MG63 (cell line): ENCODE measurements around the gene SMIM26. TPM values are rescaled to one million over a fixed set of nuclear protein-coding genes. Genes with fewer than 3 reads are reported as not detected.

Experiments
- DNase-seq: peaks from one replicate; pipeline ENCODE4 v3.0.0-alpha.2; 2020
- H3K27me3 ChIP-seq: fragments of 250-450 bp; sonication (Bioruptor Pico); 2 replicates; pipeline ENCODE4 v1.5.1; 2020; ENCODE audit warnings: mild to moderate bottlenecking, moderate library complexity
- H3K36me3 ChIP-seq: fragments of 250-450 bp; sonication (Bioruptor Pico); 2 replicates; pipeline ENCODE4 v1.5.1; 2020; ENCODE audit warnings: mild to moderate bottlenecking, moderate library complexity
- H3K4me3 ChIP-seq: fragments of 250-450 bp; sonication (Bioruptor Pico); 2 replicates; pipeline ENCODE4 v1.5.1; 2020; ENCODE audit warnings: mild to moderate bottlenecking, moderate library complexity
- H3K9me3 ChIP-seq: fragments of 250-450 bp; sonication (Bioruptor Pico); 2 replicates; pipeline ENCODE4 v1.5.1; 2020; ENCODE audit warnings: mild to moderate bottlenecking, moderate library complexity
- total RNA-seq: library from RNA; depleted of rRNA; stranded (reverse); fragments of >200 nt; shearing (Covaris generic); gene quantifications from 2 replicates; pipeline ENCODE4 v1.2.3, GENCODE V29; 2014; ENCODE audit warnings: low replicate concordance

Gene SMIM26
- total RNA-seq, 1 experiment from 2014 or later, result 32.8 TPM

DNA sequence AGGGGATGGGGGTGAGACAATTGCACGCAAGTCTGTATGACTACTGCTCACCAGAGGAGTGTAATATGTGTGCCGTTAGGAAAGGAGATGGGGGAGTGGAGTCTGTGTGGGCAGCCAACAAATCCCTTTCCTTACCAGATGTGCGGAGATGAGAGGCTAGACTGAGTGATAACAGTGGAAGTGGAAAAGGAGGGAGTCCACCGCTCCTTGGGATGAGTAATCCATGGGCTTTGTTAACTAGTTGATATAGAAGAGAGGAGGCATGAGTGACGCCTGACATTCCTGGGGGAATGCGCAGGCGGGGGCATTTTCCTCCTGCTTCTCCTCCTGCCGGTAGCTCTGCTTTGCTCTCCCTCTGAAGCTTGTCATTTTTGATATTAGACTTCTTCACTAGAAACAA is 13.5 kb upstream of the SMIM26 start:
- DNase-seq, result no peak
- Histone ChIP-seq H3K36me3 (peaks cover 10% of the 10 kb centered on the region; the same call in 1 of the 2 replicates), H3K27me3 (no peaks in the 10 kb centered on the region), H3K4me3 (no peak overlapping the region), H3K9me3 (no peaks in the 10 kb centered on the region)

DNA sequence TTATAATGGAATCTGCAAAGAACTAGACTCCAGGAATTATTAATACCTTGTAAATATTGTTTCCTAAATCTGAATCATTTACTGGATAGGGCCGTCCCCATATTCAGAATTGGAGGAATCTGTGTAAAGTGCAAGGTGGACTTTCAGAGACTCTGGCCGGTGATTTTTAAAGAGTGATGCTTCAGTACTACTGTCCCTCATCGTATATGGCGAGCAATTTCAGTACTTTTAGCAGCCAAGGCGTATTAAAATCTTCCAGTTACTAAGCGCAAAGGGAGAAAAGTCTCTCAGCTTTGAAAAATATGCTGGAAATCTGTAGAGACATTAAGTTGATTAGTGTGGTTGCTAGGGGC is 483 bp downstream of the SMIM26 start:
- H3K36me3 ChIP-seq, result no peaks in the 10 kb centered on the region
- H3K9me3 ChIP-seq, result no peaks in the 10 kb centered on the region
- no peak for DNase-seq
- peak overlapping the region; percentile 87 for H3K4me3 ChIP-seq
- H3K27me3 ChIP-seq, result no peaks in the 10 kb centered on the region

DNA sequence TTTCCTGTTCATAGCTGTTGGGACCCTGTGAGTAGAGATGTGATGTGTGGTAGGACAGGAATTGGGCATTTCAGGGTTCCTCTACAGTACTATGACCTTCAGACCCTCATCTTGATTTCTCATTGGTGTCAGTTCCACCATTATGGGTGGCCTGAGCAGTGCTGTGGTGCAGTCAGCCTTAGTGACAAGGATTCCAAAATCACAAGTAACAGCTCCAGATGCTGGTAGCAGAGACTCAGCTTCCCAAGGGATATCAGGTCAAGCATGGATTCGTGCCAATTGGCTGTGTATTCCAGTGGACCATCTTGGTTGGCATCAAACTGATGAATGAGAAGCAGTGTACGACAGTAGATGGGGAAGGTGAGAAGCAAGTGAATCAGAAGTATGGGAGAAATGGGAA is 3.8 kb downstream of the SMIM26 start:
- Histone ChIP-seq H3K4me3 (no peak overlapping the region), H3K27me3 (no peaks in the 10 kb centered on the region), H3K36me3 (no peaks in the 10 kb centered on the region), H3K9me3 (no peaks in the 10 kb centered on the region)
- no peak for DNase-seq

DNA sequence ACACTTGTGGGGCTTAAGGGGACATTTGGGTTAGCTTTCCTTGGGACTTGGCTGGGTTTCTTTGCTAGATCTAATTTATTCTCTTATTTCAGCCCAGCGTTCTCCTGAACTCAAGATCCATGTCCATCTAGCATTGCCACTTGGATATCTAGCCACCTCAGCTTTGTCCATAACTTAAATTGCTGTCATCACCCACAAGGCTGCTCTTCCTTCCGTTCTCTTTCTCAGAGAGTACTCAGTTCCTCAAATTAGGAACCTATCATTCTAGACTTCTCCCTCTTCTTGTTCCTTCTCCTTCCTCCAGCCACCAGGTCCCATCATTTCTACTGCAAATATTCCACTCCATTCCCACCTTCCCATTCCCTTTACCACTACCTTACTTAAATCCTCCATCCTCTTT is 4.3 kb downstream of the SMIM26 start:
- no peak for DNase-seq
- H3K9me3 ChIP-seq, result no peaks in the 10 kb centered on the region
- no peaks in the 10 kb centered on the region for H3K27me3 ChIP-seq
- no peaks in the 10 kb centered on the region for H3K36me3 ChIP-seq
- H3K4me3 ChIP-seq, result no peak overlapping the region

DNA sequence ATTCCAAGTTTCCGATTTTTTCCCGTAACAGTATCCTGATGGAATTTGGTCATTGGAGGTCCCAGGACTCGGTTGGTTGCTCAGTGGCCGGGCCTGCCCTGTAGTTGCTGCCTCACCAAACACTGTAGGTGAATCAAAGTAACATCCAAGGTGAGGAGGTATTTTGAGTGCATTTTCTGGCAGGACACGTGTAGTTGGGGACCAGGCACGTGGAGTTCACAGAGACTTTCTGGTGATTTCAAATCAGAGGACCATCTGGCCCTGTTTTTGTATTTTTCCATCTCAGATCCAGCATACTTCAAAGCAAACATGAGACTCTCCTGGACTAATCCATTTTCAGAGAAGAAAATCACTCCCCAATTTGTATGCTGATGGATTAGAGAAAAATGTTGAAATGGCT is 10.7 kb downstream of the SMIM26 start:
- no peaks in the 10 kb centered on the region for H3K27me3 ChIP-seq
- H3K9me3 ChIP-seq, result no peaks in the 10 kb centered on the region
- H3K36me3 ChIP-seq, result no peaks in the 10 kb centered on the region
- no peak for DNase-seq
- H3K4me3 ChIP-seq, result no peak overlapping the region

DNA sequence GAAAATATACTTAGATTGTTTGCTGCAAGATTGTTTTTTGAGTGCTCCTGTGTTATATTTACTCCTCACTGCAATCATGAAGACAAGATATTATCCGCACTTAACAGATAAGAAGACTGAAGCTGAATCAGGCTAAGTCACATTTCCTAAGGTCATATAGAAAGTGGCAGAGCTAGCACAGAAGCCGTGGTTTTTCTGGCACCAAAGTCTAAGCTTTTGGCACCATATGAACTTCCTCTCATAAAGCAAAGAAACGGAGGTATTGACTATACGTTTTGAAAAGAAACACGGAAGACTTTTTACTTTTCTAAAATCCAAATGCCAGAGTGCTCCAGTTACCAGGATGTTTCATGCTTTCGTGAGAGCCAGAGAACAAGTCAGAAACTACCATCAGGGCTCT is 11.3 kb downstream of the SMIM26 start:
- no peaks in the 10 kb centered on the region for H3K36me3 ChIP-seq
- no peaks in the 10 kb centered on the region for H3K9me3 ChIP-seq
- H3K4me3 ChIP-seq, result no peak overlapping the region
- H3K27me3 ChIP-seq, result no peaks in the 10 kb centered on the region
- DNase-seq, result no peak

- Histone ChIP-seq H3K36me3 (no peaks in the 10 kb centered on the region), H3K27me3 (no peaks in the 10 kb centered on the region), H3K4me3 (no peak overlapping the region), H3K9me3 (no peaks in the 10 kb centered on the region)
- no peak for DNase-seq
Observed at GRCh38 chr20:18580012-18580411, 12.8 kb downstream of the SMIM26 start.

- peak; percentile 17 for DNase-seq
- Histone ChIP-seq H3K9me3 (no peaks in the 10 kb centered on the region), H3K27me3 (no peaks in the 10 kb centered on the region), H3K36me3 (no peaks in the 10 kb centered on the region), H3K4me3 (no peak overlapping the region)
Observed at GRCh38 chr20:18585134-18585533, 17.9 kb downstream of the SMIM26 start.

DNA sequence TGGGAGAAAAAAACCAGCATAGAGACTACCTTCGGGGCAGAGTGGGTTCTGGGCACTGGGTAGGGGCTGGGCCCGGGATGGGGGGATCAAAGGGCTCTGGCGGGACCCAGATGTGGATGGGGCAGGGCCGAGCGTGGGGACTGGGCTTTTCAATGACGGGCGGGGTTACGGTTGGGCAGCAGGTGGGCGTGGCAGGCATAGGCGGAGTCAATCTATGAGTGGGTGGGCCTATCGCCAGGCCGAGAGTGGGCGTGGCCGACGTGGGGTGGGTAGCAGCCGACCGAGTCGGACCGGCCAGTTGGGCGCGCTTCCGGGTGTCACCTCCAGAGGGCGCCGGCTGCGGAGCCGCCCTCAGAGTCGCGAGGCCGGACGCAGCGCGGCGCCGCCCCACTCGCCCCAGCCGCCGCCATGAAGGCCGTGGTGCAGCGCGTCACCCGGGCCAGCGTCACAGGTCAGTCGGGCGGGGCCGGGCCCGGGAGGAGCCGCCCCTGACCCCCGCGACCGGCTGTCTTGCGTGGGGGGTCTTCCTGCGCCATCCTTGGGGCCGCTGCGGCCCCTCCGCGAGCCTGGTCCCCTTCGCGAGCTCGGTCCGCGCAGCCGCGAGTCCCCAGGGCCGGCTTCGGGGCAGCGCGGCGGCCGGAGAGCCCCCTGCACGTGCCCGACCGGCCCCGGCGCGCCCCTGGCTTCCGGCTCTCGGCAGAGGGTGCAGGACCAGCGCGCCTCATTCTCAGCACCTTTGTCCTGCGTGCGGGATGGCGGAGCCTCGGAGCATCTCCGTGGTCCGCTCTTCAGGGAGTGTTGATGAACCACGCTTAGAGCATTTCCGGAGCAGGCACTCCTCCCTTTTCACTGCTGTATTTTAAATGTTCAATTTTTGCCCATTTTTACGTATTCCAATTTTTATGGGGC is 20.7 kb downstream of the SMIM26 start, which contains the start of gene DTD1:
Gene DTD1, plus strand, starts transcription at position 390 of the 909 bp plus-strand sequence. Its CDS starts 19 bp downstream, at position 409.
- H3K9me3 ChIP-seq, result no peaks in the 10 kb centered on the region
- no peaks in the 10 kb centered on the region for H3K27me3 ChIP-seq
- H3K36me3 ChIP-seq, result no peaks in the 10 kb centered on the region
- peak; percentile 85 for DNase-seq
- H3K4me3 ChIP-seq, result peak within 1 kb of the TSS; percentile 62

DNA sequence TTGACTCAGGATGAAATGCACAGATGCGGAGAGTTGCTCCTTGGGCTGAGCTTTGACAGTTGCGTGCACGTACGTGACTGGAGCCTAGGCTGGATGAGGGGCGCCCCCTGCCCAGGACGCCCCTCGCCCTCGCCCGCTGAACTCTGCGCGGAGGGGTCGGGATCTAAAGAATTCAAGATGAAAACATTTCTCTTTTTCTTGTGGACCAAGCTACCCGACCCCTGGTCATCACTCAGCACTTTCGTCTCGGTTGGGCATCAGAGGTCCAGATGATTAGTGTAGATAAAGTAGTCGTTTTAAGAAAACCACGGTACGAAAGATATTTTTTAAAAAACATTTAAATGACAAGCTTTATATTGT is 21.3 kb downstream of the SMIM26 start:
- H3K36me3 ChIP-seq, result no peaks in the 10 kb centered on the region
- DNase-seq, result no peak
- no peaks in the 10 kb centered on the region for H3K9me3 ChIP-seq
- H3K27me3 ChIP-seq, result no peaks in the 10 kb centered on the region
- H3K4me3 ChIP-seq, result peak overlapping the region; percentile 62

DNA sequence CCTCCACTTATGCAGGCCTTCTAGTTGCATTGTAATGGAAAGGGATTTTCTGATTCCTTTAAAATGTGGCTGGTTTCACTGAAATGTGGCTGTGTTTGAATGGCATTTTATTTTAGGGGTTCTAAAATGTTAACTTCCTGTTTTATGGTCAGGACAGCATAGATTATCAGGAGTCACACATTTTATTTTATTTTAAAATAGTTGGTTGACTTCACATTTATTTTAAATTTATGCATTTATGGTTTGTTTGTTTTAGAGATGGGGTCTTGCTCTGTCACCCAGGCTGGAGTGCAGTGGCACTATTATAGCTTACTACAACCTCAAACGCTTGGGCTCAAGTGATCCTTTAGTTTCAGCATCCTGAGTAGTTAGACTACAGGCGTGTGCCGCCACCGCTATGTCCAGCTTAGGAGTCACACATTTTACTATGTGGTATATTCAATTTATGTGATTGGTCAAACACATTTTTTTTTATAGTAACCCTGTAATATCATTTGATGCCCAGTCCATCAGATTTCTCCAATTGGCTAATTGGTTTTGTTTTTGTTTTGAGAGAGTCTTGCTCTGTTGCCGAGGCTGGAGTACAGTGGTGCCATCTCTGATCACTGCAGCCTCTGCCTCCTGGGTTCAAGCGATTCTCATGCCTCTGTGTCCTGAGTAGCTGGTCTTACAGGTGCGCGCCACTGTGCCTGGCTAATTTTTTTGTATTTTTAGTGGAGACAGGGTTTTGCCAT is 22.9 kb downstream of the SMIM26 start:
- H3K36me3 ChIP-seq, result no peaks in the 10 kb centered on the region
- H3K4me3 ChIP-seq, result no peak overlapping the region
- no peaks in the 10 kb centered on the region for H3K27me3 ChIP-seq
- no peak for DNase-seq
- H3K9me3 ChIP-seq, result no peaks in the 10 kb centered on the region

DNA sequence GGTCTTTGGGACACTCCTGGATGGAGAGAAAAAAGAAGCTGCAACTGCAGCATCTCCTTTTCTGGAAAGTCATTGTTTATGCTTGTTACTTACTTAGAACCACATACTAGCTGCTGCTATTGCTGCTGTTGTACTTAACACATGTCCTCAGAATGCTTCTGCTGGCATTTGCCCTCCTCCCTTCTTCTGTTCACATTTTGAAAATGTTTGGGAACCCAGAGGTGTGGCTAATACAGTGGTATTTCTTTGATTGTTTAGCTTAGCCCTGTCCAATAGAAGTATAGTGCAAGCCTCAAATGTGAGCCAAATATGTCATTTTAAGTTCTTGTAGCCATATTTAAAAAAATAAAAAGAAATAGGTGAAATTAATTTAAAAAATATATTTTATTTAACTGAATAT is 29.0 kb downstream of the SMIM26 start:
- Histone ChIP-seq H3K4me3 (no peak overlapping the region), H3K27me3 (no peaks in the 10 kb centered on the region), H3K9me3 (no peaks in the 10 kb centered on the region), H3K36me3 (no peaks in the 10 kb centered on the region)
- no peak for DNase-seq

GRCh38 chr20:18609741-18610140 is 42.5 kb downstream of the SMIM26 start:
- Histone ChIP-seq H3K4me3 (no peak overlapping the region), H3K27me3 (no peaks in the 10 kb centered on the region), H3K36me3 (no peaks in the 10 kb centered on the region), H3K9me3 (no peaks in the 10 kb centered on the region)
- DNase-seq, result no peak

GRCh38 chr20:18611492-18611891 is 44.3 kb downstream of the SMIM26 start:
- DNase-seq, result no peak
- H3K36me3 ChIP-seq, result no peaks in the 10 kb centered on the region
- H3K9me3 ChIP-seq, result no peaks in the 10 kb centered on the region
- no peaks in the 10 kb centered on the region for H3K27me3 ChIP-seq
- no peak overlapping the region for H3K4me3 ChIP-seq

DNA sequence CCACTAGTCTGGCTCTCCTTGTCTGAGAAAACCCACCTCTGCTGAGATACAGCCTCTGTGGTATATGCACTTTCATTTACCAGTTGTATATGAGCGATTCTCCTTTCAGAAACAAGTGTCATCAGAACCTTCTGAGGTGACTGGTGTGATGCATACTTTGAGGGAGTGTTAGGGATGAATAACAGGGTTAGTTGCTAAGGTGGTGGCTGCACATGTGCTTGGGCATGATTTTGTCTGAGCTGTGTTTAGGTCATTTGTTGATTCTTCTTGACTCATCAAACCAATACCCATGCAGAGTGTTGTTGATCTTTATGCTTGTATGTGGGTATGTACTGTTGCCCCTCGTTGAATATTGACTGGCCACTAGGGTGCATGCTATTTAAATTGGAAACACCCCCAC is 46.3 kb downstream of the SMIM26 start:
- DNase-seq, result no peak
- H3K36me3 ChIP-seq, result no peaks in the 10 kb centered on the region
- no peak overlapping the region for H3K4me3 ChIP-seq
- no peaks in the 10 kb centered on the region for H3K27me3 ChIP-seq
- no peaks in the 10 kb centered on the region for H3K9me3 ChIP-seq

- no peak overlapping the region for H3K4me3 ChIP-seq
- no peak for DNase-seq
- H3K9me3 ChIP-seq, result no peaks in the 10 kb centered on the region
- H3K27me3 ChIP-seq, result no peaks in the 10 kb centered on the region
- H3K36me3 ChIP-seq, result no peaks in the 10 kb centered on the region
Observed at GRCh38 chr20:18614244-18614643, 47.0 kb downstream of the SMIM26 start.

DNA sequence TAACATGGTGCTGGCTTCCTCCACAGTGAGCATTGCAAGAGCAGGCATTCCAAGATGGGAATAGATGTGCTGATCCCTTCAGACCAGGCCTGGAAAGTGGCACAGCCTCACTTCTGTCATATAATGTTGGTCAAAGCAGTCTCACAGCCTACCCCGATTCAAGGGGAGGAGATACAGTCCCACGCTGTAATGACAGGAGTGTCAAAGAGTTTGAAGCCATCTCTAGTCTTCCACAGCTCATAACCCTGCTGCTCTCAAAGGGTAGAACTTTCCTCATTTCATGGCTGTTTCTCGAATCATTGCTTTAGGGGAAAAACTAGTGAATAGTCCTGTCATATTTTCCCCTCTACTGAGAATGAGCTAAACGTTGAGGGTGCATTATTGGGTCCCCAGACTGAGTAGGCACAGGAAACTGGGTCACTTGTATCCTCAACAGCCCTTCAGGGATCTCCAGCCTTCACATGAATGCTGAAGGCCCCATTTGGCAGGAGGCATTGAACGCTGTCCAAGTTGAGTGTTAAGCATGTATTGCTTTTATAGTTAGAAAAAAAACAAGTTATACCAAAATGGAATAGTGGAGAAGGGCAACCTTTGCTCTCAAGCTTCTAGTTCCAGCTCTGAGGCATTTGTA is 47.9 kb downstream of the SMIM26 start:
- Histone ChIP-seq H3K9me3 (no peaks in the 10 kb centered on the region), H3K27me3 (no peaks in the 10 kb centered on the region), H3K4me3 (no peak overlapping the region), H3K36me3 (no peaks in the 10 kb centered on the region)
- no peak for DNase-seq
